Mesothelial cell of epicardium (in vitro differentiated cells): ENCODE data around the gene DLX3. TPM values are rescaled to one million over a fixed set of nuclear protein-coding genes. Genes with fewer than 3 reads are reported as not detected.

Experiments
- DNase-seq, 2 experiments: peaks; one replicate each; pipeline ENCODE4 v3.0.0; 2021; ENCODE audit warnings: low spot score in 2 of 2; ENCODE audit not compliant: unreplicated experiment in 2 of 2
- H3K27ac Mint-ChIP-seq: 2 replicates; pipeline ENCODE4 v1.8.0; 2021; ENCODE audit warnings: mixed read lengths
- H3K27me3 Mint-ChIP-seq: 2 replicates; pipeline ENCODE4 v1.8.0; 2021; ENCODE audit warnings: low read depth, mixed read lengths
- H3K36me3 Mint-ChIP-seq: 2 replicates; pipeline ENCODE4 v1.8.0; 2021; ENCODE audit warnings: mixed read lengths
- H3K4me1 Mint-ChIP-seq: 2 replicates; pipeline ENCODE4 v1.8.0; 2021; ENCODE audit warnings: mixed read lengths
- H3K4me3 Mint-ChIP-seq: 2 replicates; pipeline ENCODE4 v1.8.0; 2021; ENCODE audit warnings: mild to moderate bottlenecking, moderate library complexity, mixed read lengths
- H3K9me3 Mint-ChIP-seq: 2 replicates; pipeline ENCODE4 v1.8.0; 2021; ENCODE audit warnings: mixed read lengths
- CTCF ChIP-seq: fragments of 200-600 bp; sonication (generic); IDR thresholded peaks from one replicate; pipeline ENCODE4 v1.5.0; 2021; ENCODE audit warnings: antibody characterized with exemption; ENCODE audit not compliant: unreplicated experiment
- total RNA-seq: library from RNA; stranded (reverse); gene quantifications from 3 replicates; pipeline ENCODE4 v1.2.1, GENCODE V29; 2021

Gene DLX3
- total RNA-seq, 1 donor from 2014 or later, result 7.7 TPM

- TF ChIP-seq CTCF, result no peak
- no peak for DNase-seq
- H3K36me3 Mint-ChIP-seq, result no peaks in the 10 kb centered on the region
- H3K27ac Mint-ChIP-seq, result no peak overlapping the region
- no peaks in the 10 kb centered on the region for H3K9me3 Mint-ChIP-seq
- peaks cover 79% of the 10 kb centered on the region for H3K27me3 Mint-ChIP-seq
- no peak overlapping the region for H3K4me3 Mint-ChIP-seq
- peaks cover 39% of the 10 kb centered on the region for H3K4me1 Mint-ChIP-seq
Measured at GRCh38 chr17:49978501-49978900, 16.5 kb downstream of the DLX3 start.

GRCh38 chr17:49977463-49978389 is 17.3 kb downstream of the DLX3 start:
- Mint-ChIP-seq H3K36me3 (no peaks in the 10 kb centered on the region), H3K9me3 (no peaks in the 10 kb centered on the region), H3K4me1 (peaks cover 44% of the 10 kb centered on the region), H3K27me3 (peaks cover 86% of the 10 kb centered on the region), H3K27ac (no peak overlapping the region), H3K4me3 (no peak overlapping the region)
- no peak for DNase-seq
- no peak for TF ChIP-seq CTCF

- no peak overlapping the region for H3K27ac Mint-ChIP-seq
- no peaks in the 10 kb centered on the region for H3K9me3 Mint-ChIP-seq
- no peaks in the 10 kb centered on the region for H3K36me3 Mint-ChIP-seq
- peaks cover 50% of the 10 kb centered on the region for H3K4me1 Mint-ChIP-seq
- DNase-seq, result no peak
- no peak overlapping the region for H3K4me3 Mint-ChIP-seq
- TF ChIP-seq CTCF, result no peak
- peaks cover 93% of the 10 kb centered on the region for H3K27me3 Mint-ChIP-seq
Measured at GRCh38 chr17:49976828-49977202, 18.2 kb downstream of the DLX3 start.

GRCh38 chr17:49976163-49976827 is 18.7 kb downstream of the DLX3 start:
- H3K27ac Mint-ChIP-seq, result no peak overlapping the region
- peaks cover 54% of the 10 kb centered on the region for H3K4me1 Mint-ChIP-seq
- no peak for DNase-seq
- H3K27me3 Mint-ChIP-seq, result peaks cover 96% of the 10 kb centered on the region
- no peaks in the 10 kb centered on the region for H3K36me3 Mint-ChIP-seq
- no peak for TF ChIP-seq CTCF
- no peaks in the 10 kb centered on the region for H3K9me3 Mint-ChIP-seq
- H3K4me3 Mint-ChIP-seq, result no peak overlapping the region

- DNase-seq, result no peak
- Mint-ChIP-seq H3K36me3 (no peaks in the 10 kb centered on the region), H3K9me3 (no peaks in the 10 kb centered on the region), H3K4me1 (peaks cover 49% of the 10 kb centered on the region), H3K4me3 (no peak overlapping the region), H3K27me3 (peaks cover 96% of the 10 kb centered on the region), H3K27ac (no peak overlapping the region)
- TF ChIP-seq CTCF, result no peak
Measured at GRCh38 chr17:49975531-49975930, 19.5 kb downstream of the DLX3 start.
